ENCODE results near the gene MITF.

MITF gene

DNA sequence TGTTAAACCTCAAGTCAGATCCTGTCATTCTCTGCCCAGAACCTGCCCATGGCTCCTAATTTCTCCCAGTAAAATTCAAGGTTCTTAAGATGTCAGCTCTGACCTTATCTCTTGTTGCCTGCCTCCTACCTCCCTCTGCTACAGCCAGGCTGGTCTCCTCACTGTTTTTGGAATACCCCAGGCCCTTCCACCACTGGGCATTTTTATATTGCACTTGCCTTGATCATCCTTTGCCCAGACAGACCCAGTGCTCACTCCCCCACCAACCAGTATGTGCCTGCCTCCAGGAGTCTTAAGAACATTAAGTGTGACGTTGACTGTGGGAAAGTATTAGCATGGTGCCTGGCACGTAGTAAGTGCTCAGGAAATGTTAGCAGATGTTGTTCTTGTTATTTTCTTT lies 3.1 kb downstream of the MITF start:
- Mint-ChIP-seq H3K4me3 (no peak overlapping the region), H3K4me1 (peaks cover 9% of the 10 kb centered on the region), H3K36me3 (no peaks in the 10 kb centered on the region), H3K9me3 (no peaks in the 10 kb centered on the region), H3K27me3 (peaks cover 36% of the 10 kb centered on the region), H3K27ac (no peak overlapping the region)

DNA sequence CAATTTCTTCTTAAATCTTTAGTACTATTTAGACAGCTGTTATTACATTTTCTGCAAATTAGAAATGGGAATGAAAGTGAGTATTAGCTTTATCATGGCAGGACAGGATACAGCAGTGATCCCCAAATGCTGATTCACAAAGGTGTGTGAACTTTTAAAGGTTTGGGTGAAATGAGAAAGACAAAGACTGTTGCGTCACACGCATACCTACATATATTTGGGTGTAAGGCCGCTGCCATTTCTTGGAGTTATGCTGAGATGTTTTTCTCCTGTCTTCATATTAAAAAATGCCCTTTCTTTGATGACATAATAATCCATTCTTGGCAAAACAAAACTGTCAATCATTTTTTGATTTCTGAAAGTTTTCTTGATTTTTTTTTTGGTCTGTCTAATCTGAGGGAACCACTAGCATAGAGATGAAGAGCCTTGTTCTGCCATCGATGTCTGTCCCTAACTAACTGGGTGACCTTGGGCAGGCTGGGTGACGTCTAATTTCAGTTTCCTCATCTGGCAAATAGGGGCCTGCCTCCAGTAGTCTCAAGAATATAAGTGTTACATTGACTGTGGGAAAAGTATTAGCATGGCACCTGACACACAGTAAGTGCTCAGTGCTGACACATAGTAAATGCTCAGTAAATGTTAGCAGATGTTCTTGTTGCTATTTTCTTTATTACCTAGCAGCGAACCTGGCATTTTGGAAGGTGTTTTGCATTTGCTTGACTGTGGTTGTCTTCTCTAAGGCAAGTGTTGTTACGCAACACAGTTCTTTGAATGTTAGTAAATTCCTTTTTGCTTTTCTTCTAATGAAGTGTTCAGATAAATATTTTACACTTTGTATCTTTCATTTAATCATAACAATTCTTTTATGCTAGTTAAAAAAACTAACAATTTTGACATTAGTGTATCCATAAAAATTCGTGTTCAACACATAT lies 5.0 kb downstream of the MITF start:
- H3K4me1 Mint-ChIP-seq, result peaks cover 3% of the 10 kb centered on the region
- H3K36me3 Mint-ChIP-seq, result no peaks in the 10 kb centered on the region
- no peak overlapping the region for H3K4me3 Mint-ChIP-seq
- no peak overlapping the region for H3K27ac Mint-ChIP-seq
- no peaks in the 10 kb centered on the region for H3K9me3 Mint-ChIP-seq
- peaks cover 25% of the 10 kb centered on the region for H3K27me3 Mint-ChIP-seq

DNA sequence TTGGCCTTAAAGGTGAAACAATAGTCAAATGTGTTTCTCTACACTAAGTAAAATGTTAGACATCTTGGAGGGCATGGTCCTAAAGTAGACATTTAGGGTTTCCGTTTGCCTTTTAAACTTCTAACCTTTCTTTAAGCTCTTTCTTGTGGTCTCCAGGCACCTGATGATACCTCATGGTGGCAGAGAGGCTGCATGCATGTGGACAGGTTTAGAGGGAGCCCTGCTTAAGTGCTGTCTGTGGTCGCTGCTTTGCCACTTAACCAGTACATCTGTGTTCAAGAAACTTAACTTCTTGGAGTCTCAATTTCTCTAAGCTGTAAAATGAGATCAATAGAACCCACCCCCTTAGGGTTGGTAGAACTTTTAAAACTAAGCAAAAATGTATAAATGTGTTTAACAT lies 6.2 kb downstream of the MITF start:
- Mint-ChIP-seq H3K36me3 (no peaks in the 10 kb centered on the region), H3K27me3 (peaks cover 19% of the 10 kb centered on the region), H3K4me1 (peaks cover 2% of the 10 kb centered on the region), H3K27ac (no peak overlapping the region), H3K9me3 (no peaks in the 10 kb centered on the region), H3K4me3 (no peak overlapping the region)

DNA sequence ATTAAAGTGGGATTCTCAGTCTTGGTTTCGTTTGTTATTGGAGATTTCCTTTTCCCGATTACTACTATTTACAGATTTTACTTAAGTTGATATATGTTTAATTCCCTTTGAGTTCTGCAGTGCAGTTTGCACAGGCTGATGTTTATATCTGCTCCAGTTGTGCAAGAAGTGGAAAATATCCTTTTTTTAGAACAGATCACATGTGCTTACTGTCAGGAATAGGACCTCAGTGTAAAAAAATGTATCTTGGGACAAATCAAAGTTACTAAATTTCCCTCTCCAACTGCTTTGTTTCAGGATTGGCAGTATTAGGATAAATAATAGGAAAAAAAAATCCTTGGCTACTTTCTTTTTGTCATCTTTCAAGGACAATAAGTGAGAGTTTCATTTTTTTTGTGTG lies 6.9 kb downstream of the MITF start:
- H3K36me3 Mint-ChIP-seq, result no peaks in the 10 kb centered on the region
- no peak overlapping the region for H3K27ac Mint-ChIP-seq
- H3K4me3 Mint-ChIP-seq, result no peak overlapping the region
- H3K4me1 Mint-ChIP-seq, result no peaks in the 10 kb centered on the region
- peaks cover 13% of the 10 kb centered on the region for H3K27me3 Mint-ChIP-seq
- H3K9me3 Mint-ChIP-seq, result no peaks in the 10 kb centered on the region

DNA sequence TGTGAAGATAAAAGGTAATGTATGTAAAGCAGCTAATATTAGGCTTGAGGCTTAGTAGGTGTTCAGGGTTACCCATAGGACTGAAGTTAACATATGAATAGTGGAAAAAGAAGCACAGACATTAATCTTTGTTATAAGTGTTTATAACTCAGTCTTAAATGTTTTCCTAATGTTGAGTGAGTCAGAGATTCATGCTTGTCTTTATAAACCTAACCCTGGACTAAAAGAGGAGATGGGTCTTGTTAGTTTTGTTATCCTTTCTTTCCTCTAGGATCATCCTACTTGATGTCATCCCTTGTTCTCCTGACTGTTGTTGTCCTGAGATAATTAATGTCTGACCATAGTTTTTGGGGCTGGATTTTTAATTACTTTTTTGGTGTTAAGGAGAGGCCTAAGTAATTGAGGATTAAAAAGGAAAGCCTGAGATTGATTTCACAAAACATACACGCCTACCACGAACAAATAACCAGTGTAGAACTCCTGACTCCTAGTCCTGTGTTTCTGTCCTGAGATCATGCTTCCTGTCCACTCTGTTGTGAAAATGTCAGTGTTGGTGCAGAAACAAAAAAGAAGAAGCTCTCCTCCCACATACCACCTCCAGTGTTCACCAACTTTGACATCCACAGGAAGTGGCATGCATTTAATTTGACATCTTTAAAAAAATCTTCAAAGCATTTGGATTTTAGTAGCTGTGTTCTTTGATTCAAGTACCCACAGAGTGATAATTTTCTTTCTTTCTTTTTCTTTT lies 8.4 kb downstream of the MITF start:
- Mint-ChIP-seq H3K4me3 (no peak overlapping the region), H3K9me3 (no peaks in the 10 kb centered on the region), H3K4me1 (no peaks in the 10 kb centered on the region), H3K36me3 (no peaks in the 10 kb centered on the region), H3K27me3 (peaks cover 5% of the 10 kb centered on the region), H3K27ac (no peak overlapping the region)

DNA sequence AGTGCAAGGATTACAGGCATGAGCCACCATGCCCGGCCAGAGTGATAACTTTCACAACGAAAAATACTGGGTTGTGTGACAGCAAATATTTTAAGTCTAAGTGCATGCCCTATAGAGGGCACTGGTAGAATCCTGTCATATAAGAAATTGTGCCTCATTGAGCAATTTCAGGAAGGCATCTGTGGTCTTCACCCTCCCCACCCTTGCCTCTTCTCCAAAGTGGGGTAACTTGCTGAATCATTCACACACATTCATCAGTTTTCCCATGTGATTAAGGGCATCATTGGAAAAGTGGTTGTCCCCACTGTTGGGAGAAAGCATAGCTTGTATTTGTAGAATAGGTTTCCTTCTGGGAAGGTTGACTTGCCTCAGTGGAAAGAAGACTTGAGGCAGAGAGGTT lies 9.2 kb downstream of the MITF start:
- H3K4me3 Mint-ChIP-seq, result no peak overlapping the region
- no peak overlapping the region for H3K27ac Mint-ChIP-seq
- H3K27me3 Mint-ChIP-seq, result peaks cover 2% of the 10 kb centered on the region

DNA sequence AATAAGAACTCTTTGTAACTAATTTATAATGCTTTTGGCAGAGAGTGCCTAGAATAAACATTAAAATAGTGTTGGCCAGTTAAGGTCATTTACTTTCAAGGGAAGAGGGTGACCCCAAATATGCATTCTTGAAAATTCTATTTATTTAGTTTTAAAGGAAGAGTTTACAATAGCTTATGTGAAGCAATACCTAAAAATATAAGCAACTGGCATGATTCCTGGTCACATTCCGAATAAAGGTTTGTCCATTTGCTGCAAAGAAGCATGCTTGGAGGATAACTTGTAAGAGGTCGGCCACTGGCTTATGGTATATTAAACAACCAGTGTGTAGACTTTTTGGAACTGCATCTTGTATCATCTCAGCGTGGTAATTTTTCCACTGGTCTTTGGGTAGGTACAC lies 10.2 kb downstream of the MITF start:
- Mint-ChIP-seq H3K9me3 (no peaks in the 10 kb centered on the region), H3K27me3 (no peaks in the 10 kb centered on the region), H3K4me3 (no peak overlapping the region), H3K36me3 (no peaks in the 10 kb centered on the region), H3K27ac (no peak overlapping the region), H3K4me1 (no peaks in the 10 kb centered on the region)

More for the DNA sequence above, 9.2 kb downstream of the MITF start:
- H3K9me3 Mint-ChIP-seq, result no peaks in the 10 kb centered on the region
- no peaks in the 10 kb centered on the region for H3K4me1 Mint-ChIP-seq
- H3K36me3 Mint-ChIP-seq, result no peaks in the 10 kb centered on the region

DNA sequence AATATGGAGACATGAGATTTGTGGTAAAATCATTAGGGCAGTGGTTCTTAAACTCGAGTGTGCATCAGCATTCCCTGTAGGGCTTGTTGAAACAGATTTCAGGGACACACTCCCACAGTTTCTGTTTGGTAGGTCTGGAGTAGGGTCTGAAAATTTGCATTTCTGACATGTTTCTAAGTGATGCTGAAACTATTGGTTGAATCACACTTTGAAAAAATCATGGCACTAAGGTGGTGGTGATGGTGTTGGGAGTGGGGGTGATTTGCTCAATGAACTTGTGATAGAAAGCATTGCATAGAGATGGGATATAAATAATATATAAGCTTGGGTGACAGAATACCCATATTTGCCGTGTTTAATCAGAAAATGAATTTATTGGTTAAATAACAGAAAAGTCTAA lies 11.3 kb downstream of the MITF start:
- Mint-ChIP-seq H3K4me1 (no peaks in the 10 kb centered on the region), H3K4me3 (no peak overlapping the region), H3K27me3 (no peaks in the 10 kb centered on the region), H3K27ac (no peak overlapping the region), H3K36me3 (no peaks in the 10 kb centered on the region), H3K9me3 (no peaks in the 10 kb centered on the region)

DNA sequence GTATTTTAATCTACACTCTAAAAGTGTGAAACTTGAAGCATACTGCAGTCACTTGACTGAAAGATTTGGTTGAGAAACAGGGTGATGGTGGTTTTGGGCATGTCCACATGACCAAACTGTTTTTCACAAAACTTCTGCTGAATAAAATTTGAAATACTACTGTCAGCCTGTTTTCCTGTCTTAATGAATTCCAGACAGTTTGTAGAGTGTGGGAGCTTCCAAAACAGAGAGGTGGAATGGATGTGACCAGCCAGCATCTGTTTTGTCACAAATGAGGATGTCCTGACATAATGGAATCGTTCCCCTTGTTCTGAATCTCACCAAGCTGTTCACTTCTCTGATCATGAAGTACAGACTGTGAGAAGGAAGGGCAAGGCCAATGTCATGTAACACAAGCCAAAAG lies 11.8 kb downstream of the MITF start:
- Mint-ChIP-seq H3K4me3 (no peak overlapping the region), H3K36me3 (no peaks in the 10 kb centered on the region), H3K27me3 (no peaks in the 10 kb centered on the region), H3K27ac (no peak overlapping the region), H3K9me3 (no peaks in the 10 kb centered on the region), H3K4me1 (no peaks in the 10 kb centered on the region)

DNA sequence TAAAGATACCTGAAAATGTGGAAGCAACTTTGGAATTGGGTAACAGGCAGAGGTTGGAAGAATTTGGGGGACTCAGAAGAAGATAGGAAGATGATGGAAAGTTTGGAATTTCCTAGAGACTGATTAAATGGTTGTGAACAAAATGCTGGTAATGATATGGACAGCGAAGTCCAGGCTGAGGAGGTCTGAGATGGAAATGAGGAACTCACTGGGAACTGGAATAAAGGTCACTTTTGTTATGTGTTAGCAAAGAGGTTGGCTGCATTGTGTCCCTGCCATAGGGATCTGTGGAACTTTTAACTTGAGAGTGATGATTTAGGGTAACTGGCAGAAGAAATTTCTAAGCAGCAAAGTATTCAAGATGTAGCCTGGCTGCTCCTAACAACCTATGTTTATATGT lies 13.0 kb downstream of the MITF start:
- no peaks in the 10 kb centered on the region for H3K4me1 Mint-ChIP-seq
- H3K27ac Mint-ChIP-seq, result no peak overlapping the region
- H3K36me3 Mint-ChIP-seq, result no peaks in the 10 kb centered on the region
- no peak overlapping the region for H3K4me3 Mint-ChIP-seq
- no peaks in the 10 kb centered on the region for H3K9me3 Mint-ChIP-seq
- no peaks in the 10 kb centered on the region for H3K27me3 Mint-ChIP-seq

DNA sequence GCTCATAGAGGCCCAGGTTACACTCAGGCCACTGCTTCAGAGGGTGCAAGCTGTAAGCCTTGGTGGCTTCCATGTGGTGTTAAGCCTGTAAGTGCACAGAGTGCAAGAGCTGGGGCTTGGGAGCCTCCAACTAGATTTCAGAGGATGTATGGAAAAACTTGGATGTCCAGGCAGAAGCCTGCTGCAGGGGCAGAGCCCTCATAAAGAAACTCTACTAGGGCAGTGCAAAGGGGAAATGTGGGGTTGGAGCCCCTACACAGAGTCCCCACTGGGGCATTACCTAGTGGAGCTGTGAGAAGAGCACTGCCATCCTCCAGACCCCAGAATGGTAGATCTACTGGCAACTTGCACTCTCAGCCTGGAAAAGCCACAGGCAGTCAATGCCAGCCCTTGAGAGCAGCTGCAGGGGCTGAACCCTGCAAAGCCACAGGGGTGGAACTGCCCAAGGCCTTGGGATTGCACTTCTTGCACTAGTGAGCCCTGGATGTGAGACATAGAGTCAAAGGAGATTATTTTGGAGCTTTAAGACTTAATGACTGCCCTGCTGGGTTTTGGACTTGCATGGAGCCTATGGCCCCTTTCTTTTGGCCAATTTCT lies 14.0 kb downstream of the MITF start:
- Mint-ChIP-seq H3K27ac (no peak overlapping the region), H3K4me1 (no peaks in the 10 kb centered on the region), H3K4me3 (no peak overlapping the region), H3K36me3 (no peaks in the 10 kb centered on the region), H3K9me3 (no peaks in the 10 kb centered on the region), H3K27me3 (no peaks in the 10 kb centered on the region)

DNA sequence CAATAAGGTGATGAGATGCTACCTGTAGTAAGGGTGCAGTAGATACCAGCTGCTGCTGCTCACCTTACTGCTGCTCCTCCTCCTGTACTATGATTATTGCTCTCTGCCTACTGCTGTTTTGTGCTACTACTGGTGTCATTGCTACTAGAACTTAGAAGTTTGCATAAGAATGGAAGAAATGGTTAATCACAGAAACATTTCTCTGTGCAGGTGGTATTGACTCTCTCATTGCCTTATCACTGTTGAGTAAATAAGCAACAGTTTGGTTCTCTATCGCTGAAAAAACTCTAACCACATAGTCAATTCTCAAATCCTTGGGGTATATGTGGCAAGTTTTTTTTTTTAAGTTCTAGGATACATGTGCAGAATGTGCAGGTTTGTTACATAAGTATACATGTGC lies 16.5 kb downstream of the MITF start:
- H3K4me3 Mint-ChIP-seq, result no peak overlapping the region
- no peaks in the 10 kb centered on the region for H3K9me3 Mint-ChIP-seq
- H3K36me3 Mint-ChIP-seq, result no peaks in the 10 kb centered on the region
- H3K4me1 Mint-ChIP-seq, result no peaks in the 10 kb centered on the region
- no peak overlapping the region for H3K27ac Mint-ChIP-seq
- no peaks in the 10 kb centered on the region for H3K27me3 Mint-ChIP-seq

DNA sequence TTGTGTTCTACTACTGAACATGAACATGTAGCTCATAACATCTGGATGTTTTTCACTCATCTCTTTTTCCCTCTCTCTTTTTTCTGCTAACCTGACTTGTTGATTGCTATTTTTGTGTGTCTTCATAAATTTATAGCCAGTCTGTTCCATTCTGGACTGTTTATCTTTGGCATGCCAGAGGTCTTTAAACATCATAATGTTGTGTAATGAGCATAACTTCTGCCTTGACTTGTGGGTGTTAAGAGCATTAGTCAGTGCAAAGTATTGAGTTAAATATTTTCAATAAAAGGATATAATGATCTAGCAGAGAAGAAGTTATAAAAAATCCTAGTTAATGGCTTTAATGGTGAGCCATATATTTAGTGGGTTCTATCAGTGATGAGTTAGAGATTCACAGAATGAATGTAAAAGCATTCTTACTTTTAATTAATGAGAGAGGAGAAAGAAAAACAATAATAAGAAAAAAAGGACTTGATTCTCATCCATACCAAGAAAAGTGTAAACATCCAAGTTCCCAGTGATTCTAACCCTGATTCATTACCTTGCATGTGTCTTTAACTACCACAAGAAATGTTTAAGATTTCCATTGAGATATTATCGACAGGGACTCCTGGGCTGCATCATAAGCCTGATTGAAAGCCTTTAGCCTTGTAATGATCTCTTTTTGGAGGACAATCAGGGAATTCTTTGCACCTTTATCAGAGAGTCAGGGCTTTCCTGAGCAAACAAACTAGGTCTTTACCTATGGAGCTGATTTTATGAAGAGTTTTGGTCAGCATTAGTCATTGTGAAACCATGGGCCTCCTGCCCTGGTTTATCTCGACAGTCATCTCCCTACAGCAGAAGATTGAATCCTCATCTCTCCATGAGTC lies 22.9 kb downstream of the MITF start:
- no peak overlapping the region for H3K27ac Mint-ChIP-seq
- H3K36me3 Mint-ChIP-seq, result peaks cover 1% of the 10 kb centered on the region
- no peak overlapping the region for H3K4me3 Mint-ChIP-seq
- peaks cover 5% of the 10 kb centered on the region for H3K9me3 Mint-ChIP-seq
- H3K4me1 Mint-ChIP-seq, result no peaks in the 10 kb centered on the region
- H3K27me3 Mint-ChIP-seq, result peaks cover 2% of the 10 kb centered on the region

DNA sequence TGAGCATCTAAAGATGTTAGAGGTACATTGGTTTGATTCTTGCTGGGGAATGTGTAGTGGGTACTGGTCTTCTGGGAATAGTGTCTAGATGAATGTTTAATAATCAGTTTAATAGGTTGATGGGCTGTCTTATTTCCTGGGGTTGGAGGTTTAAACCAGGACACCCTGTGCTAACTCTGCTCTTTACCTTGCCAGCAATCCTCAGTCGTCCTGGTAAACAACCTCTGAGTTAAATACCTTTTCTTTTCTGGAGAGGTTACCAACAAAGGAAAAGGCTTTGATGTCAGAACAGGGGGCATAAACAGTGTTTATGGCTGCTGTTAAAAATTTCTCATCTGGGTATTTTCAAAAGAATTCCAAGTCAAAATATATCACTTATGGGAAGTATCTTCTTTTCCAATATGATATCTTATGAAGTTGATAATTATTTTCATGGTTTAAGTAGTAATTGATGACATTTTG lies 23.5 kb downstream of the MITF start:
- H3K4me1 Mint-ChIP-seq, result no peaks in the 10 kb centered on the region
- H3K4me3 Mint-ChIP-seq, result no peak overlapping the region
- peaks cover 5% of the 10 kb centered on the region for H3K9me3 Mint-ChIP-seq
- no peak overlapping the region for H3K27ac Mint-ChIP-seq
- peaks cover 1% of the 10 kb centered on the region for H3K36me3 Mint-ChIP-seq
- H3K27me3 Mint-ChIP-seq, result peaks cover 2% of the 10 kb centered on the region

DNA sequence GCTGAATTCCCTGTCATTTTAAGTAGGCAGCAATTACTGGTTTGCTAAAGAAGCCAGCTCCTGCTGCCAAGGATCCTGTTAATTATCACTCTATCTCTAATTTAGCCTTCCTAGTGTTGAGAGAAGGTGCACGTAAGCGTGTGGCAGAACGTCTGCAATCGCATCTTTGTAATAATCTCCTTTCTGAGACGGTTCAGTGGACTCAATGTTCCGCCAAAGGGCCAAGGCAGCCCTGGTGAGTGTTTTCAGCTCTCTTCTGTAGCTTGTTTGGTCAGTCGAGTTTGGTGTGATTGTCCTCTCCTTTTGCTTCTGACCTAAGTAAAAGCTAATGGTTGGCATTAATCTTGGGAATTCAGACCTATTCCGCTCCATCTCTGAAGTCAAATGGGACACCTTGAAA lies 24.2 kb downstream of the MITF start:
- Mint-ChIP-seq H3K4me1 (no peaks in the 10 kb centered on the region), H3K9me3 (peaks cover 5% of the 10 kb centered on the region), H3K36me3 (peaks cover 1% of the 10 kb centered on the region), H3K4me3 (no peak overlapping the region), H3K27me3 (peaks cover 2% of the 10 kb centered on the region), H3K27ac (no peak overlapping the region)

Measured in activated naive CD4-positive, alpha-beta T cell treated with anti-CD3 and anti-CD28 coated beads, Interleukin-2, amount 50 U/mL, for 24 hours (primary cell).